ENCODE data around the gene RIPK1.
"Not testable (repeated sequence)": the region's sequence is repeated elsewhere in the genome, so short reads cannot be mapped to it uniquely, and the experiment has no call there.

The RIPK1 gene

GRCh38 chr6:3068329-3069214 is at the start of gene RIPK1:
Gene RIPK1 (plus strand): TSS chr6:3068494. CDS start chr6:3076824, 8,330 bp downstream.
- DNase-seq: peak; percentile 92

- DNase-seq: no peak
Measured at GRCh38 chr6:3019065-3019464, 49.2 kb upstream of the RIPK1 start.

- DNase-seq: no peak
Measured at GRCh38 chr6:3019749-3020320, 48.5 kb upstream of the RIPK1 start.

GRCh38 chr6:3020976-3021598 is 47.2 kb upstream of the RIPK1 start:
- not testable (repeated sequence) for DNase-seq

GRCh38 chr6:3022765-3023662 is 45.3 kb upstream of the RIPK1 start:
- no peak for DNase-seq

- peak; percentile 89 for DNase-seq
Measured at GRCh38 chr6:3023663-3024483, 44.4 kb upstream of the RIPK1 start.

- peak; percentile 39 for DNase-seq
Measured at GRCh38 chr6:3026791-3027626, 41.3 kb upstream of the RIPK1 start.

- DNase-seq: not testable (repeated sequence)
Measured at GRCh38 chr6:3028156-3028555, 40.1 kb upstream of the RIPK1 start.

- DNase-seq: no peak
Measured at GRCh38 chr6:3031857-3032640, 36.2 kb upstream of the RIPK1 start.

GRCh38 chr6:3032986-3033385 is 35.3 kb upstream of the RIPK1 start:
- no peak for DNase-seq

- DNase-seq: no peak
Measured at GRCh38 chr6:3033652-3034051, 34.6 kb upstream of the RIPK1 start.

GRCh38 chr6:3035397-3035796 is 32.9 kb upstream of the RIPK1 start:
- no peak for DNase-seq

- DNase-seq: no peak
Measured at GRCh38 chr6:3036861-3037637, 31.2 kb upstream of the RIPK1 start.

GRCh38 chr6:3037638-3038365 is 30.5 kb upstream of the RIPK1 start:
- no peak for DNase-seq

- DNase-seq: no peak
Measured at GRCh38 chr6:3039384-3039783, 28.9 kb upstream of the RIPK1 start.

- no peak for DNase-seq
Measured at GRCh38 chr6:3041147-3041546, 27.1 kb upstream of the RIPK1 start.

GRCh38 chr6:3041606-3042005 is 26.7 kb upstream of the RIPK1 start:
- no peak for DNase-seq

- DNase-seq: no peak
Measured at GRCh38 chr6:3045369-3045768, 22.9 kb upstream of the RIPK1 start.

GRCh38 chr6:3045777-3046176 is 22.5 kb upstream of the RIPK1 start:
- no peak for DNase-seq
